Ammon's horn (tissue), 1 donor: Measurements from ENCODE around the gene PHIP.
"Not testable (repeated sequence)": the region's sequence is repeated elsewhere in the genome, so short reads cannot be mapped to it uniquely, and the experiment has no call there.

Experiments
- DNase-seq: peaks from one replicate; pipeline ENCODE4 v3.0.0-alpha.2; 2016; ENCODE audit warnings: low spot score

The PHIP gene

DNA sequence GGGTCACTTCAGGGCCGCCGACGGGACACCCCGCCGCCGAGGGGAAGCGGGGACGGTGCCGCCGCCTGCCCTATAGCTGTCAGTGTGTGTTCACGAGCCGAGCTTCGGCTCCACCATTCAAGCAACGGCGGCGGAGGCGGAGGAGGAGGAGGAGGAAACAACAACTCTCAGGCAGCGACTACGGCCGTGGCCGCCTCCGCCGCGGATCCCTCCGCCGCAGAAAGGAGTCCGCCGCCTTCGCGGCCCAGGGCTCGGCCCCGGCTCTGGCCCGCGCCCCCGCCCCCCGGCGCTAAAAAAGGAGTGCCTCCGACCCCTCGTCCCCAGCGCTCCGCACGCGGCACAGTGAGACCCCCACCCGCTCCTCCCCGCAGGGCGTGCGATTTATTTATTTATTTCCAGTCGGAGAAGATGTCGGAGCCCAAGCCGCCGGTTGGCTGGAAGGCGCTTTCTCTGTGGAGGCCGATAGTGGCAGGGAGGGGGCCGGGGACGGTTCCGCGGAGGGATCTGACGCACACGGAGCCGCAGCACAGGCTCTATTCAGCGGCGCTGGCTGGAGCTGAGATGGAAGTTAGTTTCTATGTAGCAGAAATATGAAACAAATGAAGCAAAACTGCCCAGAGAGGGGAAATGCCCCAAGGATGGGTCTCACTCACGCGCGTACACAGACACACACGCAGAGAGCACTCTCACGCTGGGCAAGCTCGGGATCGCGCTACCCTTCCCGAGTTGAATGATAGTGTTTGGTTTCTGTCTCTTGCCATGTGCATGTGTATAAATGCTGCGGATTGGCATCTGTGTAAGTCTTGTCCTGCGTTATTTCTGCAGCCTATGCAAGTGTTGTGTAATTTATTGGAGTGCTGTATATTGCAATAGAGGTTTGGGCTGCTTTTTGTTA is at the start of gene PHIP:
Gene PHIP (minus strand): TSS at position 180 of the 895 bp plus-strand sequence. CDS start 186 bp downstream, outside the sequence.
- peak; percentile 94 for DNase-seq

DNA sequence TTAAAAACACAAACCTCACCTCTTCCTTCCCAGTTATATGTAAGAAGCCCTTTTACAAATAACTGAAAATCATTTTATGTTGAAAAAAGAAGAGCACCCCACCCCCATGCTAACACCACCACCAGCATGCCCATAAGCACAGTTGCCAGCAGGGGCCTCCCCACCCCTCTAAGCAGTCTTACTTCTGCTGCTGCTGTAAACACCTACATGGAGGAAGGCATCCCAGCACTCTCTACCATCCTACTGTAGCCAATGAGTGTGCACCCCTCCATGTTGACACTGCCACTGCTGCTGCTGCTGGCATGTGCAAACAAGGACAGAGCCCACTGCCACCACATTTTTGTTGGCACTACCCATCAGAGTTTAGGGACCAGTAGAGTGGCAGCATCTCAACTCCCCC is 49.6 kb upstream of the PHIP start:
- DNase-seq, result no peak

DNA sequence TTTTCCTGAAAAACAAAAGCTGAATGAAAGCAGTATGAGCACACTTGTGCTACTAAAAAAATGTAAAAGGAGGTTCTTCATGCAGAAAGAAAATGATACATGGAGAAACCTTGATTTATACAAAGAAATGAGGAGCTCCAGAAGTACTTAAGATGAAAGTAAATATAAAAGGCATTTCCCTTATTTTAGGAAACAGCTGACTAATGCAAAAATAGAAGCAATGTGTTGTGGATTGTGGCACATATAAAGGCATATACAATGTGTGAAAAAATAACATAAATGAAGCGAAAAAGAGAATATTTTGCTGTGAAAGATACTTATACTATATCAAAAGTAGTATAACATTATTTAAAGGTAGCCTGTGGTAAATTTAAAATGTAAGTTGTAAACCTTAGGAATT is 41.2 kb upstream of the PHIP start:
- no peak for DNase-seq

DNA sequence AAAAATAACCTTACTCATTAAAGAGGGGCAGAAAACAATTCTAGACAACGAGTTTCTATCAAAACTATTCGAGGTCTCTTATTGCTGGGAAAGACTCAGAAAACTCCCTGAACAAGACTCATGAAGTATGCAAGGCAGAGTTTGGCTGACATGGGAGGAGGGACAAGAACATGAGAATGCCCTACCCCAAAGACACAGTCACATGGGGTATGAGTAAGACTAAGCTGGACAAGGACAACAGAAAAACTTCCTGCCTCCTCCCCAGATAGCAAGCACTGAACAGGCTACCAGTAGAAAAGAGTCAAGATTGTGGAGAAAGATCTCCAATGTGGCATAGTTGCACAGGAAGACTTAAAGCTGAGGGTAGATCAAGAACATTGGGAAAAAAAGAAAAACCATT is 39.7 kb upstream of the PHIP start:
- no peak for DNase-seq

DNA sequence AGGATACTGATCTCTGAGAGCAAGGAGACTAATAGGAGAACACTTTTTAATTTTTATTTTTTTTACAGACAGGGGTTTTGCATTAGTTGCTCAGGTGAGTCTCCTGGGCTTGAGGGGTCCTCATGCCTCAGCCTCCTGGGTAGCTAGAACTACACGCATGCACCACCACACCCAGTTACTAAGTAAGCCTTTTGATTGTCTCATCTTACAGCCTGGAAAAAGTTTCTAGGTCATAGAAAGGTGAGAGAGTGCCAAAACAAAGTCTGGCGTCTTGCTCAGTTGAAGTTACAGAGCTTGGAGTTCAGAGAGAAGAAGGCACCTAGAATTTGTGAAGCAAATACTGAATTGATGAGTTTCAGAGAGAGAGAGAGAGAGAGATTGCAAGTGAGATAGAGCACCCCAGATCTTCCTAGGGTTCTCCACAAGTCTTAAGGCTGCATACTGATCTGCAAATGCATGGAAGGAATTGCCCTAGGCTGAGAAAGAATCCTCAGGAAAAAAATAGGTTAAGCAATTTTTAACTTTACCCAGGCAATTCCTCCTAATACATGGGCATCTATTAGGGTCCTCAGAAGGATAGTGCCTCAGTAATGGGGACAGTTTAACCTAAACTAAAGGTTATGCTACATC is 37.6 kb upstream of the PHIP start:
- no peak for DNase-seq

DNA sequence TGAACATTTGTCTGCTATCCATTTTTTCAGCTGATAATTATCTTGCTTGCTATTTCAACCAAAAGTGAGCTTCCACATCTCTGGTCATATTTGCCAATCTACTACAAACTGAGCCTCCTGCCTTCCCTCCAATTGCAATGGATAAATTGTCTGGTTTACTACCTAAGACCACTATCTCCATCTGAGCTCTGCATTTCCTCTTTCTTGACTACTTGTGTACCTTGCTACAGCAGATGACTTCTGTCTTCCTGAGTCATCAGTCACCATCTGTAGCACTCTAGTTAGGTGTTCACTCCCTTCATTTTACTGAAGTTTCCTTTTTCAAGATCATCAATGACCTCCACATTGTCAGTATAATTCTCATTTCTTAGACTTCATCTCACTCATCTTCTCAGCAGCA is 33.5 kb upstream of the PHIP start:
- DNase-seq, result no peak

DNA sequence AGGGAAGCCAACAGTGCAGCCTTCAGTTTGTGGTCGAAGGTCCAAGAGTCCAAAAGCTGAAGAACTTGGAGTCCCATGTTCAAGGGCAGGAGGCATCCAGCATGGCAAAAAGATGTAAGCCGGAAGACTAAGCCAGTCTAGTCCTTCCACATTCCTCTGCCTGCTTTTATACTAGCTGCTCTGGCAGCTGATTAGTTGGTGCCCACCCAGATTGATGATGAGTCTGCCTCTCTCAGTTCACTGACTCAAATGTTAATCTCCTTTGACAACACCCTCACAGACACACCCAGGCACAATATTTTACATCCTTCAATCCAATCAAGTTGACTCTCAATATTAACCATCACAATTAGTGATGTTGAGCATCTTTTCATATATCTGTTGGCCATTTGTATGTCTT is 23.1 kb upstream of the PHIP start:
- DNase-seq, result no peak

DNA sequence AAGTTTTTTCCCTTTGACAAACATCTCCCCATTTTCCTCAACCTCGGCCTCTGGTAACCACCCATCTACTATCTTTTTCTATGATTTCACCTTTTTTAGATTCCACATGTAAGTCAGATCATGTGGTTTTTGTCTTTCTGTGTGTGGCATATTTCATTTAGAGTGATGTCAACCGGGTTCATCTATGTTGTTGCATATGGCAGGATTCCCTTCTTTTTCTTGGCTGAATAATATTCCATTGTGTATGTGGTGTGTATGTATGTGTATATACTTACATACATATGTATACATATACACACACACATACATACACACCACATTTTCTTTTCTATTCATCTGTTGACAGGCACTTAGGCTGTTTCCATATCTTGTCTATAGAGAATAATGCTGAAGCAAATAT is 22.2 kb upstream of the PHIP start:
- DNase-seq, result no peak

DNA sequence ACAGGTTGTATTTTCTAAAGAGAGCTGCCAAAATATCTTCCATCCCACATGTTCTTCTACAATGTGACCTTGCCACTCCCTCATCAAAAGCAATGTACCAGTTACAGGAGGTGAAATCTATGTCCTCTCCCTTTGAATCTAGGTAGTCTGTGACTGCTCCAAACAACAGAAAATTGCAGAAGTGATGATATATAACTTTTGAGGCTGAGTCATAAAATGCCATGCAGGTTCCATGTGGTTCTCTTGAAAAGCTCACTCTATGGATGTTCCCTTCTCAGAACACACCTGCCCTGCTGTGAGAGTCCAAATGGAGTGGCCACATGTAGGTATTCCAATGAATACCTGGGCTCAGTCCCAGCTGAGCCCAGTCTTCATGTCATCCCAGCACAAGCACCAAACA is 16.9 kb upstream of the PHIP start:
- no peak for DNase-seq

DNA sequence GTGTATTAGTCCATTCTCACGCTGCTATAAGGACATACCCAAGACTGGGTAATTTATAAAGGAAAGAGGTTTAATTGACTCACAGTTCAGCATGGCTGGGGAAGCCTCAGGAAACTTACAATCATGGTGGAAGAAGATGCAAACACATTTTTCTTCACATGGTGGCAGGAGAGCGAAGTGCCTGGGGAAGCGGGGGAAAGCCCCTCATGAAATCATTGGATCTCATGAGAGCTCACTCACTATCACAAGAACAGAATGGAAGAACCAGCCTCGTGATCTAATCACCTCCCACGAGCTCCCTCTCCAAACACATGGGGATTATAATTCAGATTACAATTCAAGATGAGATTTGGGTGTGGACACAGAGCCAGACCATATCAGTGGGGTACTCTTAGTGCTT is 13.7 kb upstream of the PHIP start:
- DNase-seq, result not testable (repeated sequence)

DNA sequence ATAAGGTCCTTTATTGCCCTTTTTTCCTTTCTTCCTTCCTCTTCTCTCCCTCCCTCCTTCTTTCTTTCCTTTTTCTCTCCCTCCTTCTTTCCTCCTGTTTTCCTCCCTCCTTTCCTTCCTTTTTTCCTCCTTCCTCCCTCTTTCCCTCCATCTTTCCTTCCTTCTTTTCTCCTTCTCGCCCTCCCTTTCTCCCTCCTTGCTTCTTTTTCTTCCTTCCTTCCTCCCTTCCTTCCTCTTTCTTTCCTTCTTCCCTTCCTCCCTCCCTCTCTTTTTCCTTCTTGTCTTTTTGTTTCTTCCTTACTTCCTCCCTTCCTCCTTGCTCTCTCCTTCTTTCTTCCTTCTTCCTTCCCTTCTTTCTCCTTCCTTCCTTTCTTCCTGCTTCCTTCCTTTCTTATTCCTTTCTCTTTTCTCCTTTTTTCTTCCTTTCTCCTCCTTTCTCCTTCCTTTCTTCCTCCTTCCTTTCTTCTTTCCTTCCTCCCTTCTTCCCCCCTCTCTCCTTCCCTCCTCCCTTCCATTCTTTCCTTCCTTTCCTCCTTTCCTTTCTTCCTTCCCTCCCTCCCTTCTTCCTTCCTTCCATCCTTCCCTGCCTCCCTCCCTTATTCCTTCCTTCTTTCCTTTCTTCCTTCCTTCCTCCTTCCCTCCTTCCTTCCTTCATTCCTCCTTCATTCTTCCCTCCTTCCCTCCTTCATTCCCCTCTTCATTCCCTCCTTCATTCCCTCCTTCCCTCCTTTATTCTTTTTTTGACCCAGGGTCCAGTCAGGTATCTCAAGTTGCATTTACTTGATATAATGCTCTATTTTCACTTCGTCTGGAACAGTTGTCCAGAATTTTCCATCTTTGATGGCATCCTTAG is 11.7 kb upstream of the PHIP start:
- no peak for DNase-seq

DNA sequence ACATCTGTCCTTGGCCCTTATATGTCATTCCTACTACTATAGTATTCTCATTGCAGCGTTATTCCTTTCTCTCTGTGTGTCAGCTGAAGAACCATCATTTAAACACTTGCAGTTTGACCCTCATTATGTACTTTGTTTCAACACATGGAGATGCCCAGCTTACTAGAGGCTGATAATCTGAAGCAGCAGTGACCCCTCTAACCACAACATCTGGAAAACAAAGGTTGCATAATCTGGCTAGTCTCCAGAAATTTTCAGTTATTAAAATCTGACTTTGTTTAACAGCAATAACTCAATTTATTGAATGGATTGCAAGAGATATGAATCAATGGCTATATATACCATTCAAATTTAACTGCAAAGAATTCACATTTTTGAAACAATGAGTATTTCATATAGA is 6.6 kb upstream of the PHIP start:
- no peak for DNase-seq

DNA sequence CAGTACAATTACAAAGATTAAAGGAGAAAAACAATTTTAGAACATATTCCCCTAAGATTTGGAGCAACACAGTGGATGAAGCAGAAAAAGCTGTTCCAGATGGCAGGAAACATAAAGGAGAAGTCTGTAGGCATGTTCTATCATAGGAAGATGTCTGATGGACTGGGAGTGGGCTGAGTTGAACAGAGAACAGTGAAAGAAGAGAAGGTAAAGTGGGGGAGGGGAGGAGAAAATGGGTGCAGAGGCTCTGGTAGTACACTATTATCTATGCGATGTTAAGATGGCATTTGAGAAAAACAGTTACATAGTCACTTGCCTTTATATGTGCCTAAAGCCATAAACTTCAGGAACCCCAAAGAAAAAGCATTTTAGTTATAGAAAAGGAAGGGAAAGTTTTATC is 4.2 kb upstream of the PHIP start:
- no peak for DNase-seq

DNA sequence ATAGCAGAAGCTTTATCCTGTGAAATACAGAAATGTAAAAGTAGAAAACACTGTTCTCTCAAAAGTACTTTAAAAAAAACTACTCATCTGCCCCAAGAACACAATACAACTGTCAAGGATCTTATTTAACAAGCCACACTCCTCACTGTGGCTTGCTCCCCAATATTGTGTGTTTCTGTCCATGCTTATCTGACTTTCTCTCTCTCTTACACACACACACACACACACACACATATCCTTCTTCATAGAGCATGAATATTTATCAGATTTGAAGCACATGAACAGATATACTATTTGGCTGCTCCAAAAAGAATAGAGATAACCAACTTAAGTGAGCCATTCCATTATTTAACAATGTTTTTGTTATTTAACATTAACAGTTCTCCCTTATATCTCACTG is 3.6 kb upstream of the PHIP start:
- DNase-seq, result no peak

DNA sequence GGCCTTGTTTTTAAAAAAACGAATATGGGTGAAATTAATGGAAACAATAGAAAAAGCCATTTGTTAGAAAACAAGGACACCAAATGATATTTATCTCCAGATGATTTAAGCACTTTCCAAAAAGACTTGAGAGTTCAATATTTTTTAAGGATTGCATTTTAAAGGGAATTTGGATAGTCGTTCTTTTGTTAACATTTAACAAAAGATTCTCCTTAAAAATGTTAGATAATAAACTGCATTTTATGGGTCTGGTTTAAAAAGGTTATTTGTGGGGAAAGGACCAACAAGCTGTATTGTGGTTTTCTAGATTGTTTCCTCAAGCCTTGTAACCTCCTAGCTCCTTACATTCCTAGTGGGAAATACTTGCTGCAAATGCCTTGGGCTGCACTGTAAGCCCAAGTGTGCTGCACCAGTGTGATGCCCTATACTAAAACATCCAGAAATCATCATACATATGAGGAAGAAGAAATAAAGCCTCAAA is 1.5 kb upstream of the PHIP start:
- peak; percentile 24 for DNase-seq

DNA sequence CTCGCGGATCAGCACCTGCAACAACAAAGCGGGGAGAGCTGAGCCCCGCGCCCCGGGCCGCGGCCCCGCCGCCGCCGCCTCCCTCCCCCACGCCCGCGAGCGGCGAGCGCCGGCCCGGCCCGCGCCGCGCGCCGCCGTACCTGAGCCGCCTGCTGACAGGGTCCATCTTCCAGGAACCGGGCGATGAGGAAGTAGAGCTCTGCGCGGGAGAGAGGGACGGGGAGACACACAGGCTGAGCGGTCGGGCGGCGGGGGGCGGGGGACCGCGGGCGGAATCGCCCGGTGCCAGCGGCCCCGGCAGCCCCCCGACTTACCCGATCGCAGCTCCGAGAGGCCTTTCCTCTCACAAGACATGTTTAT is 359 bp downstream of the PHIP start:
- no peak for DNase-seq

DNA sequence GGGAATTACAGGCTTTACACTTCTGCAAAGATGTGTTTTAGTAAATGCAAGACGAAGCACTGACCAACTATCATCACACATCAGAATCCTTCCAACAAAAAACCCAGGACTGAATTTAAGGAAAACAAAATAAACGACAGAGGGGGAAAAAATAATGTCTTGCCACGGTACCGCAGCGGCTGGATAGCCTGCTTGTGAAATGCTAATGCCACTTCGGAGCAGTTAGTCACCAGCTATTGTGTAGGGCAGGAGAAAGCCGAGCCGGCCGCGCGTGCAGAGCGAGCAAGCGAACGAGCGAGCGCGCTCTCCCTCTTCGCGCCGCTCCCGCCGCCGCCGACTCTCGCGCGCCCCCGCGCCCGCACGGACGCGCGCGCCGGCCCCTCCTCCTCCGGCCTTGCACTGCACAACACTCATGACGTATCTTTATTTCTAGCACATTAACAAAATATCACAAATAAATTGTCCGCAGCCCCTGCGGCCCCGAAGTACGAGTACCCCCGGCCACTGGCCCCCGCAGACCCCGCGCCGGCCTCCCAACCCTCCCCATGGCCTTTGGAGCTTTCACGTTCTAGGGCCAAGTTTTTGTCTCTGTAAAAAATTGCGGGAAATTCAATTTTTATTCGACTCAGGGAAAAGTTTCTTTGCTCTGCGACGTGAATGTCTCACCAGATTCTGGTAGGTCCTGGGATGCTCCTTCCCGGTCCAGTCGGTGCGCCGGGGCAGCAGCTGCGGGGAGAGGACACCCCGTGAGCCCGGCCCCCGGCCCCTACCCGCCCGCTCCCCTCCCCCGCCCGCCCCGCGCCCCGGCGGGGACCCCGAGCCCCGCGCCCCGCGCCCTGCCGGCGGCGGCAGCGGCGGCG is 1.0 kb downstream of the PHIP start:
- peak; percentile 96 for DNase-seq

DNA sequence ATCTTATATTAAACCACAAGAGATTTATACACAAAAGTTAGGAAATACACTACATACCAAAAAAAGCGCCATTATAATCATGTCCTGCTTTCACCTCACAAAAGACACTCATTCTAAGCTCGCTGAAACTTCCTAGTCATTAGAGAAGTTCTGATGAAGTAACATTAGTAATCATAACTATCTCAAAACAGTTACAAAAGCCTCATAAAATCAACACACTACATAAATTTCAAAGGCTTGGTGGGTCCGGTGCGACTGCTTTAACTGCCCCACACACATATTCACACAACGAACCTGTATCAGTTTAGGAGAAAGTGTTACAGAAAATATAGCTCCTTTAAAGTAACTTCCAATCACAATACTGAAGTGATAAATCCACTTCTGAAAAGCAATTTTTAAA is 1.9 kb downstream of the PHIP start:
- no peak for DNase-seq

DNA sequence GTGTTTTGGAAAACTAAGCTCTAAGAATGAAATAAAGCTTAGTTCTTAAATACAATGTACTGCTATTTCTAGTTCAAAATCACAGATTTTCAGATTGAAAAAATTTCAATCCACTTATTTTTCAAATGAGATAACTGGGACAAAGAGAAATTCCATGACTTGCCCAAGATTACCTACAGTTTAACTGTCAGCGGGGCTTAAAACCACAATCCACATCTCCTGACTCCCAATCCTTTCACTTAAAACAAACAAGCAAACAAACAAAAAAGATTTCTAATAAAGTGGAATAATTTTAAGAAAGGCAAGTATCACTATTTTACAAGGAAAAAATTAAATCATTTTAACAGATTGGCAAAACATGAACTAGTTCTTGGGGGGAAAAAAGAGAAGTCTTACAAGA is 4.2 kb downstream of the PHIP start:
- no peak for DNase-seq

DNA sequence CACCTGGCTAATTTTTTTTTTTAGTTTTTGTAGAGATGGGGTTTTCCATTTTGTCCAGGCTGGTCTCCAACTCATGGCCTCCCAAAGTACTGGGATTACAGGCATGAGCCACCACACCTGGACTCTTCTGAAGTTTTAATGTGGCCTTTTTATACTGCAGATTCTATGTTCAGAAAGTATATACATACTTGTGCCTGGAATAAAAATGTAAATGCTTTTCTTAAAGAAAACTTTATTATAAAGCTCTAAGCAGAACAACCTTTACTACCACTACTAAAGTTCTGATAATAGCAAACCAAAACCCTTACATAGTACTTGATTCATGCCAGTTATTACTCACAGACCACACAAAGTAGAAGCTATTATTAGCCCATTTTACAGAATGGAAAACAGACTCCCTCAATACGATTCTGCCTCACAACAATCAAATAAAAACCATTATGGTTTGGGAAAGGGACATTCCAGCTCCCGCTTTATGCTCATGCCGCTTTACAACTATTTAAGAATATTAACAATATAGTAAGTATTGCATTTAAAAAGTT is 5.3 kb downstream of the PHIP start:
- DNase-seq, result no peak

DNA sequence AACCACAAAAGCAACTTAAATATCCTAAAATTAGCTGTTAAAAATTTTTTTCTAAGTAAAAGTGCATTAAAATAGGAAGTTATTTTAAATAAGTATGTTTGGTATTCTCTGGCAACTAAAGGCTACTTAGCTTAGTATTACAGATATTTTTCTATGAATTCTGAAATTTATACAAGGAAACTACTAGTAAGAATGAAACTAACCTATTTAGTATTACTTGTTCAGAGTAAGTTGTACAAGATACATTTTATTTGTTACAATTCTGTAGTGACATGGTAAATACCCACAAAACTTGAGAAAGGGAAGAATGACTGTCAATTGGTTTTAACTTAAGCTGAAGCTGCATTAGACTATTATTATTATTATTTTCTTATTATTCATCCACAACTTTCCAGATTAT is 6.5 kb downstream of the PHIP start:
- no peak for DNase-seq
